BJ (cell line): Measurements from ENCODE around the gene DCTN5. TPM values are rescaled to one million over a fixed set of nuclear protein-coding genes. Genes with fewer than 3 reads are reported as not detected.
"Not testable (repeated sequence)": the region's sequence is repeated elsewhere in the genome, so short reads cannot be mapped to it uniquely, and the experiment has no call there.

ENCODE experiments used
- CTCF ChIA-PET: fragments of 350-600 bp; formaldehyde crosslinking; extraction: SDS; loops from one replicate; lab custom pipeline; 2021; ENCODE audit warnings: antibody characterized with exemption, inconsistent platforms; lab: Yijun Ruan, JAX
- POLR2A ChIA-PET: fragments of 300-600 bp; sonication (Branson Sonifier 250); formaldehyde crosslinking; extraction: SDS; loops from one replicate; lab custom pipeline; 2021; ENCODE audit warnings: antibody characterized with exemption; lab: Charles Lee
- DNase-seq: peaks from one replicate; pipeline ENCODE4 v3.0.0-alpha.2; 2011; ENCODE audit warnings: low read depth
- H3K27me3 ChIP-seq: 2 replicates; pipeline ENCODE4 v1.6.0; 2011; ENCODE audit warnings: low read length; ENCODE audit not compliant: control insufficient read depth, insufficient read depth
- H3K36me3 ChIP-seq: 2 replicates; pipeline ENCODE4 v1.5.1; 2011; ENCODE audit warnings: low read length; ENCODE audit not compliant: control insufficient read depth, insufficient read depth
- H3K4me3 ChIP-seq: 2 replicates; pipeline ENCODE4 v1.5.1; 2011; ENCODE audit warnings: low read depth, mild to moderate bottlenecking, control low read depth, low read length
- CTCF ChIP-seq: IDR thresholded peaks from 2 replicates; pipeline ENCODE4 v1.5.1; 2011; ENCODE audit warnings: low read depth, mild to moderate bottlenecking, control low read depth, inconsistent platforms, low read length, moderate library complexity; ENCODE audit not compliant: insufficient read depth
- polyA plus RNA-seq: library from polyadenylated mRNA; depleted of rRNA; stranded (reverse); fragments of >200 nt; gene quantifications from 2 replicates; pipeline ENCODE4 v1.2.3, GENCODE V29; 2011

The DCTN5 gene
- polyA plus RNA-seq, 1 experiment: 54.0 TPM

- peaks cover 10% of the 10 kb centered on the region for H3K27me3 ChIP-seq
- no peak overlapping the region for H3K4me3 ChIP-seq
- ChIA-PET POLR2A (no interaction called here), CTCF (no interaction called here)
- H3K36me3 ChIP-seq: no peaks in the 10 kb centered on the region
- DNase-seq: no peak
- TF ChIP-seq CTCF: no peak
These were observed 70.5 kb downstream of the DCTN5 start for GRCh38 chr16:23711785-23712184.

GRCh38 chr16:23712976-23713375 lies 71.7 kb downstream of the DCTN5 start, which contains the start of gene ERN2:
ERN2 (minus strand) TSS chr16:23713222; CDS start chr16:23713187, 35 bp downstream.
- no peak for TF ChIP-seq CTCF
- H3K27me3 ChIP-seq: peaks cover 13% of the 10 kb centered on the region
- H3K4me3 ChIP-seq: no peak within 1 kb of the TSS
- CTCF ChIA-PET: interaction anchor here (1.4 kb wide), 1 partner anchor 15 kb away, joined by 6 read pairs; no protein-coding TSS in a partner anchor
- DNase-seq: no peak
- H3K36me3 ChIP-seq: no peaks in the 10 kb centered on the region
- POLR2A ChIA-PET: no interaction called here

GRCh38 chr16:23716484-23716883 lies 75.2 kb downstream of the DCTN5 start:
- POLR2A ChIA-PET: no interaction called here
- CTCF ChIA-PET: interaction anchor here (2.6 kb wide), 1 partner anchor 11 kb away, joined by 7 read pairs; no protein-coding TSS in a partner anchor
- no peak overlapping the region for H3K4me3 ChIP-seq
- no peak for TF ChIP-seq CTCF
- no peak for DNase-seq
- H3K36me3 ChIP-seq: no peaks in the 10 kb centered on the region
- peaks cover 13% of the 10 kb centered on the region for H3K27me3 ChIP-seq

- H3K36me3 ChIP-seq, DNase-seq, POLR2A ChIA-PET, H3K27me3 ChIP-seq, H3K4me3 ChIP-seq, CTCF ChIA-PET: not testable (repeated sequence)
These were observed 81.5 kb downstream of the DCTN5 start for GRCh38 chr16:23722613-23723240.

GRCh38 chr16:23724096-23724784 lies 83.0 kb downstream of the DCTN5 start:
- CTCF ChIA-PET: no interaction called here
- TF ChIP-seq CTCF: no peak
- Histone ChIP-seq H3K27me3 (no peaks in the 10 kb centered on the region), H3K4me3 (no peak overlapping the region), H3K36me3 (no peaks in the 10 kb centered on the region)
- POLR2A ChIA-PET: no interaction called here
- DNase-seq: no peak
